ENCODE data around the gene TMC7. TPM values are rescaled to one million over a fixed set of nuclear protein-coding genes. Genes with fewer than 3 reads are reported as not detected.

Gene TMC7
- total RNA-seq, 2 experiments from 2014 or later: not detected

DNA sequence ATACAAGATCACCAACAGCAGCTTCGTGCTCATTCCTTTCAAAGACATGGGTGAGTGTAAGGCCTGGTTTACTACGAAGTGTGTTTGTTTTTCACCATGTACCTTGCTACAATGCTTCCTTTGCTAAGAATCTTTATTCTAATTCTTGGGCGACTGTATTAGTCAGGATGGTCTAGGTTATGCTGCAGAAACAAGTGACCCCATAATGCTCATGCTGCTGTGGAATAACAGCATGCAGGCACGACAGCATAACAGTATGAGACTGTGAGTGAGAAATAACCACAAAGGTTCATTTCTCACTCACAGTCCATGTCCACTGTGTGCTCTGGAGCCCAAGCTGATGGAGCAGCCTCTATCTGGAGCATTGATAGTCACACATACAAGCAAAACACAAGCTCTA lies 38.0 kb downstream of the TMC7 start:
- Mint-ChIP-seq H3K4me3 (no peak overlapping the region), H3K9me3 (no peaks in the 10 kb centered on the region), H3K36me3 (no peaks in the 10 kb centered on the region), H3K27ac (no peak overlapping the region), H3K27me3 (peaks cover 3% of the 10 kb centered on the region), H3K4me1 (no peaks in the 10 kb centered on the region)
- POLR2A ChIA-PET: no interaction called here
- DNase-seq: no peak
- no peak for ATAC-seq (ENCODE audit: low read depth)

DNA sequence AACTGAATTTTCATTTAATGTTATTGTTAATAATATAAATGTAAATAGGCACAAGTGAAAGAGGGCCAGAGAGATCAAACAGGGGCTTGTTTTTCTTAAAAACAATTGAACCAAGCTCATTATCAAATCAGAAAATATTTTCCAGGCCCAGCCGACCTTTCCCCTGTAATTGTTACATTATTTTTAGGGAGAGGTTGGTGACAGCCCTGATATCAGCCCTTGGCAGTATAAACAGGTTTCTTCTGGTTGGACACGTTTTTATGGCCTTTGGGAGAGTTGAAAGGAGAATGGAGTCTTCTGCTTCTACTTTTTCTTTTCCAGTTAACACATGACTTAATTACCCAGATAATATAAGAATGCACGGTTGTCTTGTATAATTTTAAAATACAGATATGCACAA lies 43.7 kb downstream of the TMC7 start:
- ATAC-seq (ENCODE audit: low read depth): no peak
- POLR2A ChIA-PET: no interaction called here

DNA sequence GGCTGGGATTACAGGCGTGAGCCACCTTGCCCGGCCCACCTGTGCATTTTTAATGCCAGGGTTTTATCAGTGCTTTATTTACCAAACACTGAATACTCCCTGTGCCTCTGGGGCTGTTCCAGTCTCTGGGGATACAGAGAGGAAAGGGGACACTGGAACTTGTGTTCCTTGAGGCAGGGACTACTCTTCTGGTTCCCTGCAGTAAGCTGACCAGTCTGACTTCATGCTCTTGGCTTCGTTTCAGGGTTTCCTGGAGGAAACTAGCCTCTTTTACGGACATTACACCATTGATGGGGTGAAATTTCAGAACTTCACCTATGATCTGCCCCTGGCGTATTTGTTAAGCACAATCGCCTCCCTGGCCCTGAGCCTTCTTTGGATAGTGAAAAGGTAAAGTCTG lies 46.2 kb downstream of the TMC7 start:
- DNase-seq (no peak), ATAC-seq (ENCODE audit: low read depth) (no peak)
- H3K4me1 Mint-ChIP-seq: no peaks in the 10 kb centered on the region
- H3K27me3 Mint-ChIP-seq: peaks cover 2% of the 10 kb centered on the region
- H3K4me3 Mint-ChIP-seq: no peak overlapping the region
- no peaks in the 10 kb centered on the region for H3K9me3 Mint-ChIP-seq
- H3K27ac Mint-ChIP-seq: no peak overlapping the region
- POLR2A ChIA-PET: no interaction called here
- H3K36me3 Mint-ChIP-seq: no peaks in the 10 kb centered on the region

More for the DNA sequence above, 43.7 kb downstream of the TMC7 start:
- Mint-ChIP-seq H3K27ac (no peak overlapping the region), H3K27me3 (no peaks in the 10 kb centered on the region), H3K4me3 (no peak overlapping the region), H3K36me3 (no peaks in the 10 kb centered on the region), H3K9me3 (no peaks in the 10 kb centered on the region), H3K4me1 (no peaks in the 10 kb centered on the region)
- no peak for DNase-seq

DNA sequence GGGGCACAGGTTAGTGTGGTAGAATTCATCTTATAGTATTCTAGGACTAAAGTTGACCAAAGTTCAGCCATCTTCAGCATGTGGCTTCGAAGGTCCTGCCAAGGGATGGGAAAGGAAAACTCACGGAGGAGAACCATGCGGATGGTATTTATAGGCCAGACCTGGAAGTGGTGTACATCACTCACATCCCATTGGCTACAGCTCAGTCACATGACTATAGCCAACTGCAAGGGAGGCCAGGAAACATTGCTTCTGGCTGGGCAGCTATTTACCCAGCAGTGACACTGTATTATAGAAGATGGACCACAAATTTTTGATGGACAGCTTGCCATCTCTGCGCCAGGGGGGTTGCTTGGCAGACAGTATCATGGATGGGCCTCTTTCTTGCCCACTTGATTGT lies 48.0 kb downstream of the TMC7 start:
- Mint-ChIP-seq H3K27ac (no peak overlapping the region), H3K27me3 (peaks cover 2% of the 10 kb centered on the region), H3K9me3 (no peaks in the 10 kb centered on the region), H3K4me3 (no peak overlapping the region), H3K4me1 (no peaks in the 10 kb centered on the region), H3K36me3 (no peaks in the 10 kb centered on the region)
- ATAC-seq (ENCODE audit: low read depth) (no peak), DNase-seq (no peak)
- POLR2A ChIA-PET: no interaction called here

DNA sequence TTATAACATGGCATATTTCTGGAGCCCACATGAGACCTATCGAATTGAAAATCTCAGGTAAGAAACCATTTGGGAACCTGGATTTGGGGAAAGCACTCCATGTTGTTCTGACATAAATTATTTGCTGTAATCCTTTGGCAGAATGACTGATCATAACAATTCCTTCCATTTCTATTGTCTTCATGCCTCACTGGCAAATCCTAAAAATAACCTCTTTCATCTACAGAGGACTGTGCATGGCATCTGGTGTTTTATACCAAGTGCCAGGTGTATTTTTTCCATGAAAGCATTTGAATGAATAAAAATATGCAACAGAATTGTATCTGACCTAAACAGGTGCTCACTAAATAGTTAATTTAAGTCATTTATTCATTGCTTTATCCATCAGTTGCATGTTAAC lies 50.0 kb downstream of the TMC7 start:
- Mint-ChIP-seq H3K4me3 (no peak overlapping the region), H3K27ac (no peak overlapping the region), H3K4me1 (no peaks in the 10 kb centered on the region), H3K27me3 (peaks cover 2% of the 10 kb centered on the region), H3K36me3 (no peaks in the 10 kb centered on the region), H3K9me3 (no peaks in the 10 kb centered on the region)
- no peak for ATAC-seq (ENCODE audit: low read depth)
- DNase-seq: no peak
- POLR2A ChIA-PET: no interaction called here

GRCh38 chr16:19040400-19040799 lies 56.7 kb downstream of the TMC7 start:
- no peak overlapping the region for H3K27ac Mint-ChIP-seq
- no peaks in the 10 kb centered on the region for H3K36me3 Mint-ChIP-seq
- POLR2A ChIA-PET: no interaction called here
- no peak overlapping the region for H3K4me3 Mint-ChIP-seq
- H3K4me1 Mint-ChIP-seq: no peaks in the 10 kb centered on the region
- DNase-seq: no peak
- H3K9me3 Mint-ChIP-seq: no peaks in the 10 kb centered on the region
- no peak for ATAC-seq (ENCODE audit: low read depth)
- H3K27me3 Mint-ChIP-seq: no peaks in the 10 kb centered on the region

DNA sequence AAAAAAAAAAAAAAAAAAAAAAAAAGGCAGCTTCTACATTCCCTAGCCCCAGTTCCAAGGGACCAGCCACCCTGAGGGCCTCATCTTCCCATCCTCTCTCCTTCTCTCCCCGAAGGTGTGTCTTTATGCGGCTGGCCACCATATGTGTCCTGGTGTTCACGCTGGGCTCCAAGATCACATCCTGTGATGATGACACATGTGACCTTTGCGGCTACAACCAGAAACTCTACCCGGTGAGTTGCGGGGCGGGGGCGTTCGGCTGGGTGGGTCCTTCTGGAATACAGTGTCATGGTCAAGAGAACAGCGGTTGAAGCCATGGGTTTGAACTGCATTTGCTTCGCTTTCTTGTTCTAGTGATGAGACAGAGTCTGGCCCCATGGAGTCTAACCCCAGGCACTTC lies 61.0 kb downstream of the TMC7 start:
- H3K4me1 Mint-ChIP-seq: no peaks in the 10 kb centered on the region
- H3K4me3 Mint-ChIP-seq: no peak overlapping the region
- no peaks in the 10 kb centered on the region for H3K9me3 Mint-ChIP-seq
- ATAC-seq (ENCODE audit: low read depth) (no peak), DNase-seq (no peak)
- H3K27me3 Mint-ChIP-seq: no peaks in the 10 kb centered on the region
- no peaks in the 10 kb centered on the region for H3K36me3 Mint-ChIP-seq
- POLR2A ChIA-PET: no interaction called here
- no peak overlapping the region for H3K27ac Mint-ChIP-seq

DNA sequence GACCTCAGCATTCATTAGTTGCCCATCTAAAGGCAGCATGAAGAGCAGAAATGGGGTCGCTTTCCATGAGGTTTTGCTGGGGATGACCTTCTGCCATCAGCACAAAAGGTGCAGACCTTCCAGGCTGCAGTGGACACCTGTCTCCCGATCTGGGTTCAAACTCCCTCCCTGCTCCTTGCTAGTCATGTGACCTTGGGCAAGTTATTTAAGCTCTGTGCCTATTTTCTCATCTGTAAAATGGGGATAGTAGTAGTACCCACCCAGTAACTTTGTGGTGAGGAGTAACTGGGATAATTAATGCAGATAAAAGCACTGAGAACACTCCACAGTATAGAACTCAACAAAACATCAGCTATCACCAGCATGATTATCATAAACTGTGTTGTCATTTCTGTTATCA lies 62.3 kb downstream of the TMC7 start:
- H3K9me3 Mint-ChIP-seq: no peaks in the 10 kb centered on the region
- no peak overlapping the region for H3K27ac Mint-ChIP-seq
- no peaks in the 10 kb centered on the region for H3K36me3 Mint-ChIP-seq
- POLR2A ChIA-PET: no interaction called here
- H3K27me3 Mint-ChIP-seq: no peaks in the 10 kb centered on the region
- no peaks in the 10 kb centered on the region for H3K4me1 Mint-ChIP-seq
- H3K4me3 Mint-ChIP-seq: no peak overlapping the region
- DNase-seq: no peak
- no peak for ATAC-seq (ENCODE audit: low read depth)

- POLR2A ChIA-PET: no interaction called here
Observed at GRCh38 chr16:19062706-19063105, 79.0 kb downstream of the TMC7 start.

DNA sequence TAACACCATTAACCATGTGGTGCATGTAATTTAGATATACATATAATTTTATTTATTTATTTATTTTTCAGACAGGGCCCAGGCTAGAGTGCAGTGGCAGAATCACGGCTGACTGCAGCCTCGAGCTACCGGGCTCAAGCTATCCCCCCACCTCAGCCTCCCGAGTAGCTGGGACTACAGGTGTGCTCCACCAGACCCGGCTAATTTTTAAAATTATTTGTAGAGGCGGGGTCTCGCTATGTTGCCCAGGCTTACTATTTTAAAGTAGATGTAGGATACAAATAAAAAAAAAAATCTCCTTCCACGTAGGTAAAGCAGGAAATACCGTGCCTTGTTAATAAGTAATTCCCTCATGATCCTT lies 83.2 kb downstream of the TMC7 start:
- H3K4me1 Mint-ChIP-seq: peaks cover 8% of the 10 kb centered on the region
- POLR2A ChIA-PET: interaction anchor here (0.6 to 1.2 kb wide), 7 partner anchors 9 to 1783 kb away, joined by 3 to 5 read pairs (median 4); partner anchors contain the start of genes ARL6IP1 and VPS35L
- H3K4me3 Mint-ChIP-seq: peak overlapping the region; percentile 90
- no peaks in the 10 kb centered on the region for H3K36me3 Mint-ChIP-seq
- ATAC-seq (ENCODE audit: low read depth): no peak
- no peaks in the 10 kb centered on the region for H3K27me3 Mint-ChIP-seq
- H3K9me3 Mint-ChIP-seq: no peaks in the 10 kb centered on the region
- no peak for DNase-seq
- H3K27ac Mint-ChIP-seq: peak overlapping the region; percentile 91

More at GRCh38 chr16:19062706-19063105, 79.0 kb downstream of the TMC7 start:
- ATAC-seq (ENCODE audit: low read depth) (no peak), DNase-seq (no peak)
- no peaks in the 10 kb centered on the region for H3K27me3 Mint-ChIP-seq
- no peaks in the 10 kb centered on the region for H3K9me3 Mint-ChIP-seq
- H3K27ac Mint-ChIP-seq: no peak overlapping the region
- no peak overlapping the region for H3K4me3 Mint-ChIP-seq
- H3K36me3 Mint-ChIP-seq: no peaks in the 10 kb centered on the region
- H3K4me1 Mint-ChIP-seq: peaks cover 6% of the 10 kb centered on the region

DNA sequence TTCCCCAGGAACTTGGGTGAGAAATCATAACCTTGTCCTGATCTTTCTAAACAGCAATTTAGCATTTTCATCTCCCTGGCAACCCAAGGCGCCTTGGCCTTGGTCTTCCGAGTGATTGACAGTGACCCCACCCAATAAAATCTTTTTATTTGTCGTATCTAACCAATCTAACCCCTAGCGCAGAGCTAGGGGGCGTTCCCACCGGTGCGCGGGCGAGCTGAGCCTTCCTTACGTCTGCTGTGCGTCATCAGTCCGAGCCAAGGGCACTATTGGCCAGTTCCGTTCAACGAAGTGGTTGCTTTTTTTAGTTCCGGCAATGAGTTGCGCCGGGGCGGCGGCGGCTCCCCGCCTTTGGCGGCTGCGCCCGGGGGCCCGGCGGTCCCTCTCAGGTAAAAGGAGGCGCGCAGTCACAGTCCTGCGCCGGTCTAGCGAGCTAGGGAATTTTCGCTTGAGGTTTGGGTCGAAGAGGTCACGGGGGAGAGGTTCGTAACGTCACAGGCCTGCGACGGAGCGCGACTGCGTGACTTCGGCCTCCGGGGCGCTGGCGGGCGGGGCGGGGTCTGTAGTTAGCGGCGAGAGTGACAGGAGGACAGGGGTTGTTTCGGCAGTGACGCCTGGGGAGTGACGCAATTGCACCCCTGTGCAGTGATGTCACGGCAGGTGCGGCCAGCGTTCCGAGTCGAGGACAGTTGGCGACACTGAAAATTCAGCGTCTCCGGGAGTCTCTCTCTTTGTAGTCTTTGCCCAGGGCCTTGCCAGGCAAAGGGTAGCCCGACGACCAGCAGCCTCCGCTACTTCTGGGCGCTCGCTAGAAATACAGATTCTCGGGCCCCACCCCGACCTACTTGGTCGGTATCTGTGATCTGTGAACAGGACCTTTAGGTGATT lies 83.9 kb downstream of the TMC7 start, which contains the start of gene COQ7:
Gene COQ7, plus strand, starts transcription at position 266 of the 888 bp plus-strand sequence. Its CDS starts 51 bp downstream, at position 317.
- Mint-ChIP-seq H3K27ac (peak within 1 kb of the TSS; percentile 91), H3K36me3 (no peaks in the 10 kb centered on the region), H3K4me3 (peak within 1 kb of the TSS; percentile 90), H3K9me3 (no peaks in the 10 kb centered on the region), H3K27me3 (no peaks in the 10 kb centered on the region), H3K4me1 (peaks cover 8% of the 10 kb centered on the region)
- POLR2A ChIA-PET: interaction anchor here (0.6 to 1.2 kb wide), 8 partner anchors 9 to 1782 kb away, joined by 3 to 5 read pairs (median 4); partner anchors contain the start of genes ARL6IP1 and VPS35L
- DNase-seq: peak; percentile 96
- peak; percentile 94 for ATAC-seq (ENCODE audit: low read depth)

DNA sequence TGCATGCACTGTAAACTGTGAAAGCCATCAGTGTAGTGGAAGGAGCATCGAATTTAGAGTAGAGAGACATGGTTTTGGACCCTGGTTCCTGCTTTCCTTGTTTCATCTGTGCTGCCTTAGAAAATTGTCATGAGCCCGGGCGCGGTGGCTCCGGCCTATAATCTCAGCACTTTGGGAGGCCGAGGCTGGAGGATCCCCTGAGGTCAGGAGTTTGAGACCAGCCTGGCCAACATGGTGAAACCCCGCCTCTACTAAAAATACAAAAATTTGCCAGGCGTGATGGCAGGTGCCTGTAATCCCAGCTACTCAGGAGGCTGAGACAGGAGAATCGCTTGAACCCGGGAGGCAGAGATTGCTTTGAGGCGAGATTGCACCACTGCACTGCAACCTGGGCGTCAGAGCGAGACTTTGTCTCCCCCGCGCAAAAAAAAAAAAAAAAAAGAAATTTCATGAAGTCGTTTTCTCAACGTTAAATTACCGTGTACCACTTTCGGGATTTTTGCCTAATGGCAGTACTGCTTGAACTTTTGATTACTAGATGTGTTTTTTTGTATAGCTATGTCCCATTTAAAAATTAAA lies 84.6 kb downstream of the TMC7 start:
- H3K27ac Mint-ChIP-seq: peak overlapping the region; percentile 91
- no peaks in the 10 kb centered on the region for H3K36me3 Mint-ChIP-seq
- no peaks in the 10 kb centered on the region for H3K9me3 Mint-ChIP-seq
- peaks cover 8% of the 10 kb centered on the region for H3K4me1 Mint-ChIP-seq
- H3K4me3 Mint-ChIP-seq: peak overlapping the region; percentile 90
- DNase-seq (no peak), ATAC-seq (ENCODE audit: low read depth) (no peak)
- POLR2A ChIA-PET: interaction anchor here (0.6 to 1.2 kb wide), 4 partner anchors 143 to 487 kb away, joined by 4 to 5 read pairs (median 4); partner anchors contain the start of gene VPS35L
- no peaks in the 10 kb centered on the region for H3K27me3 Mint-ChIP-seq

- H3K27ac Mint-ChIP-seq: no peak overlapping the region
- no peaks in the 10 kb centered on the region for H3K9me3 Mint-ChIP-seq
- peaks cover 3% of the 10 kb centered on the region for H3K36me3 Mint-ChIP-seq
- POLR2A ChIA-PET: no interaction called here
- no peak overlapping the region for H3K4me3 Mint-ChIP-seq
- H3K27me3 Mint-ChIP-seq: no peaks in the 10 kb centered on the region
- DNase-seq (peak; percentile 57), ATAC-seq (ENCODE audit: low read depth) (no peak)
- H3K4me1 Mint-ChIP-seq: peaks cover 5% of the 10 kb centered on the region
Observed at GRCh38 chr16:19071811-19072777, 88.4 kb downstream of the TMC7 start.
